ENCODE data around the gene SIK3.
"Not testable (repeated sequence)": the region's sequence is repeated elsewhere in the genome, so short reads cannot be mapped to it uniquely, and the experiment has no call there.

The SIK3 gene

GRCh38 chr11:117044287-117045035, 53.8 kb downstream of the SIK3 start:
- no peak for FAIRE-seq

- FAIRE-seq, result no peak
Observed at GRCh38 chr11:117042689-117043088, 55.5 kb downstream of the SIK3 start.

GRCh38 chr11:117039900-117040299, 58.3 kb downstream of the SIK3 start:
- FAIRE-seq, result no peak

GRCh38 chr11:117039270-117039669, 59.0 kb downstream of the SIK3 start:
- FAIRE-seq, result no peak

- no peak for FAIRE-seq
Observed at GRCh38 chr11:117037975-117038350, 60.3 kb downstream of the SIK3 start.

- no peak for FAIRE-seq
Observed at GRCh38 chr11:117037279-117037974, 60.8 kb downstream of the SIK3 start.

GRCh38 chr11:117034901-117035300, 63.3 kb downstream of the SIK3 start:
- FAIRE-seq, result peak; percentile 70

- FAIRE-seq, result no peak
Observed at GRCh38 chr11:117026593-117027330, 71.5 kb downstream of the SIK3 start.

GRCh38 chr11:117023707-117024106, 74.5 kb downstream of the SIK3 start:
- FAIRE-seq, result not testable (repeated sequence)

GRCh38 chr11:117023178-117023577, 75.0 kb downstream of the SIK3 start:
- no peak for FAIRE-seq

- FAIRE-seq, result no peak
Observed at GRCh38 chr11:117022526-117022925, 75.7 kb downstream of the SIK3 start.

GRCh38 chr11:117020869-117021564, 77.2 kb downstream of the SIK3 start:
- FAIRE-seq, result no peak

GRCh38 chr11:117020287-117020686, 77.9 kb downstream of the SIK3 start:
- no peak for FAIRE-seq

- FAIRE-seq, result no peak
Observed at GRCh38 chr11:117019871-117020270, 78.4 kb downstream of the SIK3 start.

- FAIRE-seq, result no peak
Observed at GRCh38 chr11:117017456-117017855, 80.8 kb downstream of the SIK3 start.

- FAIRE-seq, result no peak
Observed at GRCh38 chr11:117016747-117017146, 81.5 kb downstream of the SIK3 start.

GRCh38 chr11:117016246-117016645, 82.0 kb downstream of the SIK3 start:
- no peak for FAIRE-seq

- FAIRE-seq, result no peak
Observed at GRCh38 chr11:117011541-117011898, 86.7 kb downstream of the SIK3 start.

- FAIRE-seq, result no peak
Observed at GRCh38 chr11:117010808-117011540, 87.3 kb downstream of the SIK3 start.

GRCh38 chr11:117009905-117010605, 88.2 kb downstream of the SIK3 start:
- FAIRE-seq, result no peak

GRCh38 chr11:117005758-117006157, 92.5 kb downstream of the SIK3 start:
- FAIRE-seq, result no peak
